Subcutaneous adipose tissue (tissue), 4 donors: ENCODE data around the gene CDKN3. TPM values are rescaled to one million over a fixed set of nuclear protein-coding genes. Genes with fewer than 3 reads are reported as not detected.

ENCODE experiments used
- CTCF ChIP-seq: fragments of 450-650 bp; IDR thresholded peaks from one replicate; pipeline ENCODE4 v1.5.1; 2016; ENCODE audit warnings: low read depth, mild to moderate bottlenecking, control low read depth, antibody characterized with exemption, moderate library complexity
- total RNA-seq, 4 donors: library from RNA; depleted of rRNA; stranded (reverse); fragments of >200 nt; gene quantifications; one replicate each; pipeline ENCODE4 v1.1.0, GENCODE V29; 2016

Gene CDKN3
- total RNA-seq, 4 donors from 2014 or later, result 2.6 to 4.4 TPM; not detected in 2

DNA sequence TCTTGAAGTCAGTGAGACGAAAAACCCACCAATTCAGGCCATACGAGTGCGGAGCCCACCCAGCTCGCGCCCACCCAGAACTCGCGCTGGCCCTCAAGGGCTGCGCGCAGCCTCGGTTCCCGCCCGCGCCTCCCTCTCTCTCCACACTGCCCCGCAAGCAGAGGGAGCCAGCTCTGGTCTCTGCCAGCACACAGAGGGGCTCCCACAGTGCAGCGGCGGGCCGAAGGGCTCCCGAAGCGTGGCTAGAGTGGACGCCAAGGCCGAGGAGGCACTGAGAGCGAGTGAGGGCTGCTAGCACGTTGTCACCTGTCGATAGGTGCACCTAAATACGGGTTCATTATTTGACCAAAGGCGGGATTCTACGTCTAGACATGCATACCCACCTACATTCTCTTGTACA, 2.2 kb upstream of the CDKN3 start:
- no peak for TF ChIP-seq CTCF

- TF ChIP-seq CTCF, result no peak
Measured at GRCh38 chr14:54395284-54395683, 1.5 kb upstream of the CDKN3 start.

GRCh38 chr14:54395716-54396115, 1.1 kb upstream of the CDKN3 start:
- TF ChIP-seq CTCF, result no peak

- no peak for TF ChIP-seq CTCF
Measured at GRCh38 chr14:54396183-54396492, 669 bp upstream of the CDKN3 start.

DNA sequence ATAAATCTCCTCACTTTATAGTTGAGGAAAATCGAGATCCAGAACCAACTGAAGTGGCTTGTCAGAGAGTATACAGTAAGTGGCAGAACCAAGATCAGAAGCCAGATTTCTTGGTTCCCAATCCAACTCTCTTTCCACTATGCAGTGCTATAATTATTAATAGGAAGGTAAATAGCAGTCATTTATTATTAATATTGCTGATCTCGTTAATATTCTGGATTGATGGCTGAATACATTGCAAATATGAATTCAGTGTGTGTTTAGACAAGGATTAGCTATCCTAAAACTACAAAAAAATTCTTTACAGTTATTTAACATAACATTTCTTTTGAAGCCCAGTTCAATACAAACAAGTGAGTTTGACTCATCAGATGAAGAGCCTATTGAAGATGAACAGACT, 2.8 kb downstream of the CDKN3 start:
- TF ChIP-seq CTCF, result no peak

GRCh38 chr14:54410215-54410614, 13.4 kb downstream of the CDKN3 start:
- TF ChIP-seq CTCF, result no peak

GRCh38 chr14:54411371-54411770, 14.6 kb downstream of the CDKN3 start:
- TF ChIP-seq CTCF, result no peak
